Hepatocyte (in vitro differentiated cells): ENCODE measurements around the gene EMC8.

Experiments
- CTCF ChIP-seq: fragments of 200-600 bp; sonication (generic); IDR thresholded peaks from 2 replicates; pipeline ENCODE4 v1.5.1; 2016; ENCODE audit warnings: antibody characterized with exemption, mild to moderate bottlenecking; ENCODE audit not compliant: poor library complexity
- EZH2phosphoT487 ChIP-seq: fragments of 200-600 bp; sonication (generic); IDR thresholded peaks from one replicate; pipeline ENCODE4 v1.6.1; 2018; ENCODE audit warnings: antibody characterized with exemption, mild to moderate bottlenecking, low read depth, moderate library complexity; ENCODE audit not compliant: unreplicated experiment, severe bottlenecking

- TF ChIP-seq EZH2phosphoT487 (no peak), CTCF (no peak)
These were observed 47.7 kb upstream of the EMC8 start for GRCh38 chr16:85847036-85847435.
